ENCODE data around the gene TAF11L6. TPM values are rescaled to one million over a fixed set of nuclear protein-coding genes. Genes with fewer than 3 reads are reported as not detected.
"Not testable (repeated sequence)": the region's sequence is repeated elsewhere in the genome, so short reads cannot be mapped to it uniquely, and the experiment has no call there.

Gene TAF11L6
- not detected for polyA plus RNA-seq
- long read RNA-seq, donor 1, result 0 reads
- long read RNA-seq, donor 2, result 0 reads
- long read RNA-seq, donor 3, result 0 reads
- long read RNA-seq, donor 4, result 0 reads
- long read RNA-seq, donor 5, result 0 reads
- long read RNA-seq, donor 6, result 0 reads
- long read RNA-seq, donor 7, result 0 reads
- long read RNA-seq, donor 8, result 0 reads
- long read RNA-seq, donor 9, result 0 reads
- long read RNA-seq, donor 10, result 0 reads
- long read RNA-seq, donor 11, result 0 reads

- not testable (repeated sequence) for H3K4me1 ChIP-seq (ENCODE audit: control insufficient read depth, insufficient read depth, low read length)
These were observed at the start of gene TAF11L6 for GRCh38 chr5:17528369-17528768. Gene TAF11L6, plus strand, starts transcription at chr5:17528669.

GRCh38 chr5:17481378-17481777 lies 47.1 kb upstream of the TAF11L6 start:
- H3K9me3 ChIP-seq (ENCODE audit: control insufficient read depth, low read depth, low read length), result no peaks in the 10 kb centered on the region
- no peaks in the 10 kb centered on the region for H3K4me1 ChIP-seq (ENCODE audit: control insufficient read depth, insufficient read depth, low read length)
- H3K4me3 ChIP-seq (ENCODE audit: low read length), result no peak overlapping the region
- no peak overlapping the region for H3K27ac ChIP-seq (ENCODE audit: low read length)
- no peaks in the 10 kb centered on the region for H3K27me3 ChIP-seq (ENCODE audit: control insufficient read depth, insufficient read depth, low read length)
- H3K36me3 ChIP-seq (ENCODE audit: control insufficient read depth, insufficient read depth, low read length), result no peaks in the 10 kb centered on the region
- WGBS (ENCODE audit: insufficient coverage, low lambda C conversion rate), result 100% methylated on average over 1 of the region's 4 CpGs
- no peak for DNase-seq

More at GRCh38 chr5:17528369-17528768, at the start of gene TAF11L6:
- no CpG with 5 or more reads among the region's 15 CpGs for WGBS (ENCODE audit: insufficient coverage, low lambda C conversion rate)
- not testable (repeated sequence) for H3K36me3 ChIP-seq (ENCODE audit: control insufficient read depth, insufficient read depth, low read length); H3K27ac ChIP-seq (ENCODE audit: low read length); H3K9me3 ChIP-seq (ENCODE audit: control insufficient read depth, low read depth, low read length); H3K27me3 ChIP-seq (ENCODE audit: control insufficient read depth, insufficient read depth, low read length); DNase-seq; H3K4me3 ChIP-seq (ENCODE audit: low read length)

- Histone ChIP-seq H3K4me1 (ENCODE audit: control insufficient read depth, insufficient read depth, low read length) (no peaks in the 10 kb centered on the region), H3K36me3 (ENCODE audit: control insufficient read depth, insufficient read depth, low read length) (no peaks in the 10 kb centered on the region), H3K4me3 (ENCODE audit: low read length) (no peak overlapping the region), H3K27me3 (ENCODE audit: control insufficient read depth, insufficient read depth, low read length) (no peaks in the 10 kb centered on the region), H3K9me3 (ENCODE audit: control insufficient read depth, low read depth, low read length) (no peaks in the 10 kb centered on the region), H3K27ac (ENCODE audit: low read length) (no peak overlapping the region)
- no peak for DNase-seq
- no CpG with 5 or more reads among the region's 2 CpGs for WGBS (ENCODE audit: insufficient coverage, low lambda C conversion rate)
These were observed 45.7 kb upstream of the TAF11L6 start for GRCh38 chr5:17482790-17483189.

- not testable (repeated sequence) for DNase-seq; H3K9me3 ChIP-seq (ENCODE audit: control insufficient read depth, low read depth, low read length); H3K4me1 ChIP-seq (ENCODE audit: control insufficient read depth, insufficient read depth, low read length); H3K4me3 ChIP-seq (ENCODE audit: low read length); H3K36me3 ChIP-seq (ENCODE audit: control insufficient read depth, insufficient read depth, low read length); H3K27ac ChIP-seq (ENCODE audit: low read length); H3K27me3 ChIP-seq (ENCODE audit: control insufficient read depth, insufficient read depth, low read length)
- WGBS (ENCODE audit: insufficient coverage, low lambda C conversion rate), result no CpG with 5 or more reads among the region's 10 CpGs
These were observed 41.9 kb upstream of the TAF11L6 start for GRCh38 chr5:17486464-17487173.

GRCh38 chr5:17487174-17487512 lies 41.3 kb upstream of the TAF11L6 start:
- WGBS (ENCODE audit: insufficient coverage, low lambda C conversion rate), result no CpG with 5 or more reads among the region's 1 CpG
- no peaks in the 10 kb centered on the region for H3K27me3 ChIP-seq (ENCODE audit: control insufficient read depth, insufficient read depth, low read length)

GRCh38 chr5:17491257-17491656 lies 37.2 kb upstream of the TAF11L6 start:
- not testable (repeated sequence) for H3K9me3 ChIP-seq (ENCODE audit: control insufficient read depth, low read depth, low read length); H3K4me3 ChIP-seq (ENCODE audit: low read length); H3K36me3 ChIP-seq (ENCODE audit: control insufficient read depth, insufficient read depth, low read length); H3K27me3 ChIP-seq (ENCODE audit: control insufficient read depth, insufficient read depth, low read length); H3K27ac ChIP-seq (ENCODE audit: low read length); DNase-seq; H3K4me1 ChIP-seq (ENCODE audit: control insufficient read depth, insufficient read depth, low read length)
- WGBS (ENCODE audit: insufficient coverage, low lambda C conversion rate), result 100% methylated on average over 1 of the region's 23 CpGs

More at GRCh38 chr5:17487174-17487512, 41.3 kb upstream of the TAF11L6 start:
- DNase-seq, result no peak
- no peaks in the 10 kb centered on the region for H3K36me3 ChIP-seq (ENCODE audit: control insufficient read depth, insufficient read depth, low read length)
- H3K4me1 ChIP-seq (ENCODE audit: control insufficient read depth, insufficient read depth, low read length), result no peaks in the 10 kb centered on the region
- no peak overlapping the region for H3K4me3 ChIP-seq (ENCODE audit: low read length)
- H3K27ac ChIP-seq (ENCODE audit: low read length), result no peak overlapping the region
- H3K9me3 ChIP-seq (ENCODE audit: control insufficient read depth, low read depth, low read length), result peaks cover 7% of the 10 kb centered on the region

GRCh38 chr5:17492770-17493169 lies 35.7 kb upstream of the TAF11L6 start:
- H3K4me1 ChIP-seq (ENCODE audit: control insufficient read depth, insufficient read depth, low read length), result no peaks in the 10 kb centered on the region
- DNase-seq, result no peak
- H3K4me3 ChIP-seq (ENCODE audit: low read length), result no peak overlapping the region
- H3K27me3 ChIP-seq (ENCODE audit: control insufficient read depth, insufficient read depth, low read length), result no peaks in the 10 kb centered on the region
- 96% methylated on average over 3 of the region's 3 CpGs for WGBS (ENCODE audit: insufficient coverage, low lambda C conversion rate)
- H3K9me3 ChIP-seq (ENCODE audit: control insufficient read depth, low read depth, low read length), result peaks cover 7% of the 10 kb centered on the region
- no peak overlapping the region for H3K27ac ChIP-seq (ENCODE audit: low read length)
- H3K36me3 ChIP-seq (ENCODE audit: control insufficient read depth, insufficient read depth, low read length), result no peaks in the 10 kb centered on the region

- no peak overlapping the region for H3K27ac ChIP-seq (ENCODE audit: low read length)
- WGBS (ENCODE audit: insufficient coverage, low lambda C conversion rate), result no CpG with 5 or more reads among the region's 4 CpGs
- no peak overlapping the region for H3K4me3 ChIP-seq (ENCODE audit: low read length)
- no peak for DNase-seq
- peaks cover 3% of the 10 kb centered on the region for H3K9me3 ChIP-seq (ENCODE audit: control insufficient read depth, low read depth, low read length)
- no peaks in the 10 kb centered on the region for H3K36me3 ChIP-seq (ENCODE audit: control insufficient read depth, insufficient read depth, low read length)
- H3K4me1 ChIP-seq (ENCODE audit: control insufficient read depth, insufficient read depth, low read length), result no peaks in the 10 kb centered on the region
- H3K27me3 ChIP-seq (ENCODE audit: control insufficient read depth, insufficient read depth, low read length), result no peaks in the 10 kb centered on the region
These were observed 31.0 kb upstream of the TAF11L6 start for GRCh38 chr5:17497446-17497845.

- H3K27me3 ChIP-seq (ENCODE audit: control insufficient read depth, insufficient read depth, low read length); H3K4me3 ChIP-seq (ENCODE audit: low read length); H3K36me3 ChIP-seq (ENCODE audit: control insufficient read depth, insufficient read depth, low read length); H3K9me3 ChIP-seq (ENCODE audit: control insufficient read depth, low read depth, low read length); H3K4me1 ChIP-seq (ENCODE audit: control insufficient read depth, insufficient read depth, low read length); H3K27ac ChIP-seq (ENCODE audit: low read length); DNase-seq: not testable (repeated sequence)
- no CpG with 5 or more reads among the region's 8 CpGs for WGBS (ENCODE audit: insufficient coverage, low lambda C conversion rate)
These were observed 30.5 kb upstream of the TAF11L6 start, which contains the start of gene TAF11L2 for GRCh38 chr5:17497931-17498330. Gene TAF11L2, plus strand, starts transcription at chr5:17498231.

- no peak overlapping the region for H3K4me3 ChIP-seq (ENCODE audit: low read length)
- WGBS (ENCODE audit: insufficient coverage, low lambda C conversion rate), result no CpG with 5 or more reads among the region's 17 CpGs
- no peak for DNase-seq
- H3K27me3 ChIP-seq (ENCODE audit: control insufficient read depth, insufficient read depth, low read length), result no peaks in the 10 kb centered on the region
- no peaks in the 10 kb centered on the region for H3K4me1 ChIP-seq (ENCODE audit: control insufficient read depth, insufficient read depth, low read length)
- no peaks in the 10 kb centered on the region for H3K9me3 ChIP-seq (ENCODE audit: control insufficient read depth, low read depth, low read length)
- H3K27ac ChIP-seq (ENCODE audit: low read length), result no peak overlapping the region
- H3K36me3 ChIP-seq (ENCODE audit: control insufficient read depth, insufficient read depth, low read length), result no peaks in the 10 kb centered on the region
These were observed 16.6 kb upstream of the TAF11L6 start for GRCh38 chr5:17511775-17512325.
